HG02623 (cell line): ENCODE measurements around the gene KCNT1.

Experiments
- ATAC-seq: cut with Tn5 transposase; IDR thresholded peaks from one replicate; pipeline ENCODE4 v1.9.1; 2021; ENCODE audit warnings: moderate library complexity; ENCODE audit not compliant: unreplicated experiment

Gene KCNT1

GRCh38 chr9:135840539-135840938 is 138.6 kb downstream of the KCNT1 start:
- no peak for ATAC-seq
